Trophoblast cell (in vitro differentiated cells and primary cell): ENCODE data around the gene LGR4.

Source experiments
- DNase-seq, 2 donors: peaks; one replicate each; pipeline ENCODE4 v3.0.0-alpha.2; 2016
- H2AFZ ChIP-seq: 2 replicates; pipeline ENCODE4 v1.6.1; 2013; ENCODE audit warnings: low read length, moderate library complexity, mild to moderate bottlenecking; ENCODE audit not compliant: insufficient read depth, poor library complexity
- H2AK5ac ChIP-seq: 2 replicates; pipeline ENCODE4 v1.6.1; 2013; ENCODE audit warnings: mild to moderate bottlenecking, low read length
- H2BK120ac ChIP-seq: 2 replicates; pipeline ENCODE4 v1.6.1; 2013; ENCODE audit warnings: low read length, mild to moderate bottlenecking, moderate library complexity; ENCODE audit not compliant: insufficient read depth, poor library complexity
- H2BK12ac ChIP-seq: 2 replicates; pipeline ENCODE4 v1.6.1; 2013; ENCODE audit warnings: mild to moderate bottlenecking, low read length, moderate library complexity
- H2BK5ac ChIP-seq: 2 replicates; pipeline ENCODE4 v1.6.1; 2013; ENCODE audit warnings: low read length, low read depth, moderate library complexity, mild to moderate bottlenecking; ENCODE audit not compliant: poor library complexity
- H3K14ac ChIP-seq: 2 replicates; pipeline ENCODE4 v1.6.1; 2013; ENCODE audit warnings: mild to moderate bottlenecking, low read length
- H3K18ac ChIP-seq: 2 replicates; pipeline ENCODE4 v1.6.1; 2013; ENCODE audit warnings: mild to moderate bottlenecking, low read length
- H3K23ac ChIP-seq: 2 replicates; pipeline ENCODE4 v1.6.1; 2013; ENCODE audit warnings: low read length
- H3K27ac ChIP-seq: 2 replicates; pipeline ENCODE4 v1.5.1; 2013; ENCODE audit warnings: low read depth, mild to moderate bottlenecking, inconsistent platforms, low read length, moderate library complexity
- H3K27me3 ChIP-seq: 2 replicates; pipeline ENCODE4 v1.6.1; 2013; ENCODE audit warnings: inconsistent platforms, mild to moderate bottlenecking, low read length, moderate library complexity; ENCODE audit not compliant: insufficient read depth
- H3K36me3 ChIP-seq, 2 experiments: 1 replicate in 1 of 2; 2 replicates in 1 of 2; pipeline ENCODE4 v1.6.1; 2013; ENCODE audit warnings: low read length in 2 of 2, mild to moderate bottlenecking in 2 of 2, moderate library complexity in 1 of 2; ENCODE audit not compliant: insufficient read depth in 2 of 2, control insufficient read depth in 1 of 2
- H3K4ac ChIP-seq: 2 replicates; pipeline ENCODE4 v1.6.1; 2013; ENCODE audit warnings: low read depth, mild to moderate bottlenecking, low read length, moderate library complexity
- H3K4me1 ChIP-seq, 2 experiments: 1 replicate in 1 of 2; 2 replicates in 1 of 2; pipeline ENCODE4 v1.6.1; 2013; ENCODE audit warnings: low read length in 2 of 2, mild to moderate bottlenecking in 2 of 2, moderate library complexity in 1 of 2; ENCODE audit not compliant: insufficient read depth in 2 of 2, control insufficient read depth in 1 of 2
- H3K4me2 ChIP-seq: 2 replicates; pipeline ENCODE4 v1.6.1; 2013; ENCODE audit warnings: inconsistent platforms, mild to moderate bottlenecking, low read length, moderate library complexity
- H3K4me3 ChIP-seq: 2 replicates; pipeline ENCODE4 v1.5.1; 2013; ENCODE audit warnings: mild to moderate bottlenecking, low read depth, low read length, inconsistent platforms
- H3K79me1 ChIP-seq: one replicate; pipeline ENCODE4 v1.6.1; 2013; ENCODE audit warnings: low read length
- H3K79me2 ChIP-seq: 2 replicates; pipeline ENCODE4 v1.6.1; 2013; ENCODE audit warnings: low read length, mild to moderate bottlenecking; ENCODE audit not compliant: control insufficient read depth, insufficient read depth, poor library complexity
- H3K9ac ChIP-seq: 2 replicates; pipeline ENCODE4 v1.6.1; 2013; ENCODE audit warnings: mild to moderate bottlenecking, low read length
- H3K9me3 ChIP-seq: 2 replicates; pipeline ENCODE4 v1.6.1; 2013; ENCODE audit warnings: low read depth, mild to moderate bottlenecking, control low read depth, inconsistent platforms, low read length; ENCODE audit not compliant: insufficient read depth
- H4K12ac ChIP-seq: 2 replicates; pipeline ENCODE4 v1.6.1; 2013; ENCODE audit warnings: low read depth, mild to moderate bottlenecking, low read length, moderate library complexity
- H4K8ac ChIP-seq: 2 replicates; pipeline ENCODE4 v1.6.1; 2013; ENCODE audit warnings: low read depth, mild to moderate bottlenecking, low read length, moderate library complexity
- H4K91ac ChIP-seq: one replicate; pipeline ENCODE4 v1.6.1; 2013; ENCODE audit warnings: low read depth, mild to moderate bottlenecking, low read length, moderate library complexity
- WGBS: extraction: QIAGEN DNeasy Blood & Tissue Kit; methylation state at CpG from one replicate; pipeline ENCODE4 v1.1.7; 2013; ENCODE audit warnings: missing lambda C conversion rate; ENCODE audit not compliant: insufficient read length, insufficient coverage; ENCODE audit errors: extremely low coverage; 5-methylcytosine and 5-hydroxymethylcytosine counted together

LGR4 gene

GRCh38 chr11:27402450-27402849 lies 70.1 kb downstream of the LGR4 start:
- Histone ChIP-seq H4K12ac (no peak overlapping the region), H3K36me3 (no peaks in the 10 kb centered on the region), H2BK5ac (no peak overlapping the region), H2BK12ac (no peak overlapping the region), H3K18ac (no peak overlapping the region), H4K91ac (no peak overlapping the region), H3K79me1 (no peaks in the 10 kb centered on the region), H4K8ac (no peak overlapping the region), H3K4ac (no peak overlapping the region), H3K14ac (no peak overlapping the region), H2BK120ac (no peak overlapping the region), H3K23ac (no peak overlapping the region), H3K9me3 (no peaks in the 10 kb centered on the region), H3K4me1 (peaks cover 8 to 11% of the 10 kb centered on the region in 2 experiments), H2AFZ (no peak overlapping the region), H3K4me2 (no peak overlapping the region), H3K79me2 (no peaks in the 10 kb centered on the region), H3K27ac (no peak overlapping the region), H3K27me3 (no peaks in the 10 kb centered on the region), H2AK5ac (no peak overlapping the region), H3K4me3 (no peak overlapping the region), H3K9ac (no peak overlapping the region)
- no CpG with 5 or more reads among the region's 2 CpGs for WGBS
- no peak for DNase-seq

GRCh38 chr11:27401833-27402316 lies 70.7 kb downstream of the LGR4 start:
- H3K4me1 ChIP-seq, result peaks cover 8 to 14% of the 10 kb centered on the region in 2 experiments
- H3K9me3 ChIP-seq, result no peaks in the 10 kb centered on the region
- H2AK5ac ChIP-seq, result no peak overlapping the region
- no peak overlapping the region for H3K4me2 ChIP-seq
- H3K9ac ChIP-seq, result no peak overlapping the region
- no peak overlapping the region for H4K91ac ChIP-seq
- no peak for DNase-seq
- H3K79me2 ChIP-seq, result no peaks in the 10 kb centered on the region
- no peak overlapping the region for H3K27ac ChIP-seq
- no peak overlapping the region for H3K4me3 ChIP-seq
- no peak overlapping the region for H2BK12ac ChIP-seq
- no peaks in the 10 kb centered on the region for H3K27me3 ChIP-seq
- H2AFZ ChIP-seq, result no peak overlapping the region
- no peak overlapping the region for H3K18ac ChIP-seq
- no peak overlapping the region for H3K14ac ChIP-seq
- H2BK120ac ChIP-seq, result no peak overlapping the region
- H3K23ac ChIP-seq, result no peak overlapping the region
- H2BK5ac ChIP-seq, result no peak overlapping the region
- WGBS, result no CpG with 5 or more reads among the region's 5 CpGs
- H3K4ac ChIP-seq, result no peak overlapping the region
- no peaks in the 10 kb centered on the region for H3K36me3 ChIP-seq
- H4K8ac ChIP-seq, result no peak overlapping the region
- no peak overlapping the region for H4K12ac ChIP-seq
- no peaks in the 10 kb centered on the region for H3K79me1 ChIP-seq

GRCh38 chr11:27401280-27401832 lies 71.2 kb downstream of the LGR4 start:
- no peaks in the 10 kb centered on the region for H3K79me1 ChIP-seq
- no peaks in the 10 kb centered on the region for H3K9me3 ChIP-seq
- H3K27me3 ChIP-seq, result no peaks in the 10 kb centered on the region
- no peaks in the 10 kb centered on the region for H3K36me3 ChIP-seq
- DNase-seq, result peak in 1 of 2 donors; percentile 56
- no peak overlapping the region for H2AFZ ChIP-seq
- H4K8ac ChIP-seq, result no peak overlapping the region
- no peak overlapping the region for H3K23ac ChIP-seq
- H2BK12ac ChIP-seq, result no peak overlapping the region
- no peak overlapping the region for H3K27ac ChIP-seq
- H3K4me2 ChIP-seq, result no peak overlapping the region
- no peak overlapping the region for H2AK5ac ChIP-seq
- peaks cover 8 to 15% of the 10 kb centered on the region in 2 experiments for H3K4me1 ChIP-seq
- WGBS, result no CpG with 5 or more reads among the region's 5 CpGs
- no peak overlapping the region for H2BK5ac ChIP-seq
- H2BK120ac ChIP-seq, result no peak overlapping the region
- no peak overlapping the region for H3K18ac ChIP-seq
- no peak overlapping the region for H3K4ac ChIP-seq
- no peaks in the 10 kb centered on the region for H3K79me2 ChIP-seq
- no peak overlapping the region for H3K14ac ChIP-seq
- H4K91ac ChIP-seq, result no peak overlapping the region
- H3K9ac ChIP-seq, result no peak overlapping the region
- no peak overlapping the region for H4K12ac ChIP-seq
- no peak overlapping the region for H3K4me3 ChIP-seq

GRCh38 chr11:27398400-27398770 lies 74.2 kb downstream of the LGR4 start:
- Histone ChIP-seq H3K79me1 (peaks cover 4% of the 10 kb centered on the region), H4K12ac (no peak overlapping the region), H2BK12ac (no peak overlapping the region), H3K9me3 (no peaks in the 10 kb centered on the region), H2BK120ac (peak overlapping the region; percentile 30), H3K79me2 (peaks cover 2% of the 10 kb centered on the region), H3K4me1 (peaks cover 20 to 24% of the 10 kb centered on the region in 2 experiments), H3K18ac (no peak overlapping the region), H4K91ac (peak overlapping the region; percentile 29), H3K23ac (no peak overlapping the region), H3K4ac (no peak overlapping the region), H3K36me3 (no peaks in the 10 kb centered on the region), H3K9ac (no peak overlapping the region), H3K27ac (no peak overlapping the region), H2AK5ac (no peak overlapping the region), H3K4me2 (no peak overlapping the region), H2AFZ (no peak overlapping the region), H3K27me3 (no peaks in the 10 kb centered on the region), H3K14ac (no peak overlapping the region), H3K4me3 (no peak overlapping the region), H2BK5ac (peak overlapping the region; percentile 6), H4K8ac (no peak overlapping the region)
- DNase-seq, result no peak
- no CpG with 5 or more reads among the region's 3 CpGs for WGBS
